Hematopoietic multipotent progenitor cell treated with erythropoietin and hydrocortisone succinate and interleukin-3 and kit ligand, for 4 days (in vitro differentiated cells): Measurements from ENCODE around the gene BMP2K.

Experiments
- DNase-seq: peaks from one replicate; pipeline ENCODE4 v3.0.0-alpha.2; 2015

BMP2K gene

GRCh38 chr4:78938868-78939666, 162.9 kb downstream of the BMP2K start, which contains the start of gene PAQR3:
Gene PAQR3 (minus strand): TSS chr4:78939438. CDS start chr4:78939224, 214 bp downstream.
- peak; percentile 94 for DNase-seq

DNA sequence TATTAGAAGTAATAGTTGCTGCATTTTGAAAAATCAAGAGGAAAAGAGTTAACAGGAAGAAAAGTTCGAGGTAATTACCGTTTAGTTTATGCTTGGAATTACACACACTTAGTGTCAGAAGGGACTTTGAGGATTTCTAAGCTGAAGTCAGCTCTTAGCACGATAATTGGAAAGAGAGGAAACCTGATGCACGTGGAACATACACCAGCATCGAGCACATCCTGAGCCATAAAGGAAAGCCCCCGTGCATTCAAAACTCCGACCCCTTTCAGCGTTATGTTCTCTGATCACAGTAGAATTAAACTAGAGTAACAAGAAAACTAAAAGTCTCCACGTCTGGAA, 163.5 kb downstream of the BMP2K start:
- DNase-seq: no peak

DNA sequence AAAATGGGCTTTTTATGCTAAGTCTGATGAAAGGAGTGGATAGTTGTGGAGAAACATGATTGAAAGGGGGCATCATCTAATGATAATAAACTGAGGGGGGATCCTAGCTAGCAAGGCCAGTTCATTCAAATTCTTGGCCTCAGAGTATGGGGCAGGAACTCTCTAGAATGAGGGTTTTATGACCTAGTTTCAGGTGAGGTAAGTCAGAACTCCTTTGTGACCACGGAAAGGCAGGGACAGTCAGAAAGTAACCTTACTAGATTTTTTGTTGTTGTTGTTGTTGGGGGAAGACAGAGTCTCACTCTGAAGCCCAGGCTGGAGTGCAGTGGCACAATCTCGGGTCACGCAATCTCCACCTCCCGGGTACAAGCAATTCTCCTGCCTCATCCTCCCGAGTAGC, 164.6 kb downstream of the BMP2K start:
- DNase-seq: no peak

DNA sequence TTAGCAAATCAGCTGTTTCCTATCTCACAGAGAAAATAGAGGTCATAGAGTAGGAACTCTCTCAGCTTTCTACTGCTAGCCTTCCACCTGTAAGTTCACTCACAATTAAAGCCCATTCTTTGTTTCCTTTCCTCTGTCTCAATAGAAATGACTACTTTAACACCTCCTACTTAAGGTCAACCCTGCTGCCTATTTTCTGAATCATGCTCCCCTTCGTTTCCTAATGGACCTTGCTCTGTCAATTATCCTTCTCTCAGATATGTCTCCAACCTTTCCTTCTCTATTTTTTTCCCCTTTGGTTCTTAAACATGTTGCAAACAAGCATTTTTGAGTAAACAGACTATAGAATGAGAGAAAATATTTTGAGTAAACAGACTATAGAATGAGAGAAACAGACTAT, 168.2 kb downstream of the BMP2K start:
- no peak for DNase-seq

DNA sequence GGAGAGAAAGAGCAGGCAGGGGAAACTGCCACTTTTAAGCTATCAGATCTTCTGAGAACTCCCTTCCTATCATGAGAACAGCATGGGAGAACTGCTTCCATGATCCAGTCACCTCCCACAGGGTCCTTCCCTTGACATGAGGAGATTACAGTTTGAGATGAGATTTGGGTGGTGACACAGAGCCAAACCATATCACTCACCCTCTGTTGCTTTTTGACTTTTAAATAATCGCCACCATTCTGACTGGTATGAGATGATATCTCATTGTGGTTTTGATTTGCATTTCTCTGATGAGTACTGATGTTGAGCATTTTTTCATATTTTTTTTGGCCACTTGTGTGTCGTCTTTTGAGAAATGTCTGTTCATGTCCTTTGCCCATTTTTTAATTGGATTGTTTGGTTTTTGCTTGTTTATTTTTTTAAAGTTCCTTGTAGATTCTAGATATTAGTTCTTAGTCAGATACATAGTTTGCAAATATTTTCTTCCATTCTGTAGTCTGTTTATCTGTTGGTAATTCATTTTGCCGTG, 169.6 kb downstream of the BMP2K start:
- DNase-seq: no peak

GRCh38 chr4:78949735-78950134, 173.6 kb downstream of the BMP2K start:
- DNase-seq: no peak

DNA sequence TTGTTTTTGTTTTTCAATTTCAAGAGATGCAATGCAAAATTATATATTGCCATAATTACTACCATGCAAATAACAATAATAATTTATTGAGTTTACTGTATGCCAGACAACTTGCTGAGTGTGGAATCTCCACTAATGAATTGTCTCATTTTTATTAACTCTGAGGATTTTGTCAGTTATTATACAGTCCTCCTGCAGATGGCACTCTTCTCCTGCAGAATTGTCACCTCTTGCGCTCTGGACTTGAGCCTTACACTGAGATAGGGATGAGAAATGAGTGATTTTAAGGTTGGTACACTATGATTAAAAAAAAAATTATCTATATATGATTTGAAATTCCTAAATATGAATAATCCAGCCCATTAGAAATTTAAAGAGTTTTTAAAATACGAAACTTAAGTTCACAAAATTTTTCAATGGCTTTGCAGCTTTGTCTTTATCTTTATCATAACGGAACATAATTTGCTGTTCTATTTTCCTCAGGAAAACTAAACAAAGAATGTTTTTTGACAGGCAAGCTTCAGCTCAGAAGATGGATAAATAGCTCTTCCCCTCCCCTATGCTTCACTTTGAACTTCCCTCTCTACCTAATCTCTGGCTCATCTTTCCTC, 175.8 kb downstream of the BMP2K start:
- peak; percentile 81 for DNase-seq

GRCh38 chr4:78953231-78953630, 177.1 kb downstream of the BMP2K start:
- DNase-seq: no peak

DNA sequence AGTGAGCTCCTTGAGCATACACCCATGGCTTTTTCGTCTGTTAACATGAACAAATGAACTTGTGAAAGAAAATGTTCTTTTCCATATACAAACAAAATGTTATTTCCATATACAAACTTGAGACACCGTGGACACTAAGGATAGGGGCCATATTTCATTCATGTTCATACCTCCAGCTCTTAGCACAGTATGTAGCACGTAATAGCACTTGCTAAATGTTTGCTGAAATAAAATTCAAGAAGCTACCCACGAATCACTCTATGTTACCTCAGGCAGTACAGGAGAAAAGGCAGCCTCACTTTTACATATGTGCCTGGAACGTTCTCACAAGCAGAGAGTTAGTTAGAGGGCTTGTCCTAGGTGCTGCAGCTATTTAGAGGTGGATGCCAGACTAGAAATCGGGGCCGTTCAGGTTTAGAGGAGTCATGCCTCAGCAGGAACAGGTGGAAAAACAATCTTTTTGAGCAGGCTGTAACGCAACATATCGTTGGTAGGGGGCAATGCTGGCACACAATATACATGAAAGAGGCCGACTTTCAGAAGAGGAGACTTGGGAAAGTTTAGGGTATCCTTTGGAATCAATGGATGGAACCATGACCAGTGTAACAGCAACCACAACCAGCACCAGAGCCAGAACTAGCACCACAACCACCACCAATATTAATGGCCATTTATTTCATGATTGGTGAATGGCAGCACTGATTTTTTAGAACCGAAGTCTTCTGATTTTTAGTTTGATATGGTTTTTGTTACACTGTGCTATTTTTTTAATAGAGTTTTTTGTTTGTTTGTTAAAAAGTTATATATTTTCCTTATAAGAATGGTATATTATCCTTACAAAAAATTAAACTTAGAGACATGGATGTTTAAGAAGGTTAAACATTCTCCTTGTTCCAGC, 177.9 kb downstream of the BMP2K start:
- DNase-seq: peak; percentile 61

DNA sequence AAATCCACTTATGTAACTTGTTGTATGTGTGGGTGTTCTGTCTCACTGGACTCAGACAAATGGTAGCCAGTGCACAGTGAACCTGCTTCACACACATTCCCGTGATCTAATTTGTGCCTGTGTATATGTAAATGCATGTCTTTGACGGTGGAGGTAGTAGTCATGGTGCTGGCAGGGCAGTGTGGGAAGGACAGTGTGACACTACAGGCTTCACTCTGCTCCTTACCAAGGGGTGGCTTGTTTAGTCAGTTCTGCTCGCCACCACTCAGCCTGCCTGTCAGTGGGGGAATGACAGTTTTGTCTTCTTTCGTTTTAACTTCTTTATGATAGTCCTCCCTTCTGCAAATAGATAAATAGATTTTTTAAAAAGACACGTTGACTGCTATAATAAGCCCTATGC, 180.8 kb downstream of the BMP2K start:
- no peak for DNase-seq

DNA sequence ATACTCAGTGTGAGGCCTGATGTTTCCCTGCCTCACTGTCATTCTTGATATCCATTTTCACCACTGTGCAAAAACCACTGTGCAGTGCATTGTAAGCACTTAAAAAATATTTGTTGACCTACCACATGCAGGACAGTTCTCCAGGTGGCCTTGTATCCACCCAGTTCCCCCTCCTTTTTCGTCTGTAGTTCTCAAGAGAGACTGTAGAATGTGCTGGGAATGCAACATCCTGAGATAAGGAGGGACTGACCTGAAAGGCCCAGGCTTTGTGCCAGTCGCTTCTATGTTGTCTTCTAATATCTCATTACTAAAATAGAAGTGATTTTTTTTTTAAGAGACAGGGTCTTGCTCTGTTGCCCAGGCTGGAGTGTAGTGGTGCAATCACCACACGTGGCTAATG, 184.8 kb downstream of the BMP2K start:
- no peak for DNase-seq
